Amniotic epithelial cell (primary cell): ENCODE data around the gene BLVRB.
A peak's percentile ranks its signal among the peaks of the same experiment; 100 is the strongest.

ENCODE experiments used
- DNase-seq: peaks from one replicate; pipeline ENCODE4 v3.0.0-alpha.2; 2010; ENCODE audit warnings: low read depth

BLVRB gene

DNA sequence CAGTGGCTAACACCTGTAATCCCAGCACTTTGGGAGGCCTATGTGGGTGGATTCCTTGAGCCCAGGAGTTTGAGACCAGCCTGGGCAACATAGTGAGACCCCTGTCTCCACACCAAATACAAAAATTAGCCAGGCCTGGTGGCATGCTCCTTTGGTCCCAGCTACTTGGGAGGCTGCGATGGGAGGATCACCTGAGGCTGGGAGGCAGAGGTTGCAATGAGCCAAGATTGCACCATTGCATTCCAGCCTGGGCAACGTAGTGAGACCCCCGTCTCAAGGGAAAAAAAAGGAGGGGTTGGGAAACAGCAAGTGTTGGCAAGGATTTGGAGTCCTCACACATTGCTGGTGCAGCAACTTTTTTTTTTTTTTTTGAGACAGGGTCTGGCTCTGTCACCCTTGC is 20.5 kb upstream of the BLVRB start:
- DNase-seq: no peak

GRCh38 chr19:40475878-40476644 is 10.5 kb upstream of the BLVRB start:
- DNase-seq: peak; percentile 12

GRCh38 chr19:40474737-40475136 is 9.2 kb upstream of the BLVRB start:
- DNase-seq: no peak

- no peak for DNase-seq
These were observed 7.0 kb upstream of the BLVRB start for GRCh38 chr19:40472516-40472915.

DNA sequence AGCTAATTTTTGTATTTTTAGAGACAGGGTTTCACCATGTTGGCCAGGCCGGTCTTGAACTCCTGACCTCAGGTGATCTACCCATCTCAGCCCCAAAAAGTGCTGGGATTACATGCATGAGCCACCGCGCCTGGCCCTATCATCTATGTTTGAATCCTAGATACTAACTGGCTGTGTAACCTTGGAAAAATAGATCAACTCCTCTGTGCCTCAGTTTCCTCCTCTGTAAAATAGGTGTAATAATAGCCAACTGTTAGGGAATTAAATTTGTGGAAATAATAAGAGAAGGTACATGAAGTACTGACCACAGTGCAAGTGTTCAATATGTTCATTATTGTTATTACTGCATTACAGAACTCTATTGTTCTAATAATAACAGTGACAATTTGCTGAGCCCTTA is 5.6 kb upstream of the BLVRB start:
- no peak for DNase-seq

GRCh38 chr19:40469011-40469410 is 3.5 kb upstream of the BLVRB start:
- no peak for DNase-seq

GRCh38 chr19:40466985-40467734 is 1.6 kb upstream of the BLVRB start, which contains the start of gene SPTBN4:
Gene SPTBN4, plus strand, starts transcription at chr19:40467001. Its CDS starts 5,621 bp downstream, at chr19:40472622.
- DNase-seq: no peak

GRCh38 chr19:40466219-40466984 is 857 bp upstream of the BLVRB start:
- no peak for DNase-seq

DNA sequence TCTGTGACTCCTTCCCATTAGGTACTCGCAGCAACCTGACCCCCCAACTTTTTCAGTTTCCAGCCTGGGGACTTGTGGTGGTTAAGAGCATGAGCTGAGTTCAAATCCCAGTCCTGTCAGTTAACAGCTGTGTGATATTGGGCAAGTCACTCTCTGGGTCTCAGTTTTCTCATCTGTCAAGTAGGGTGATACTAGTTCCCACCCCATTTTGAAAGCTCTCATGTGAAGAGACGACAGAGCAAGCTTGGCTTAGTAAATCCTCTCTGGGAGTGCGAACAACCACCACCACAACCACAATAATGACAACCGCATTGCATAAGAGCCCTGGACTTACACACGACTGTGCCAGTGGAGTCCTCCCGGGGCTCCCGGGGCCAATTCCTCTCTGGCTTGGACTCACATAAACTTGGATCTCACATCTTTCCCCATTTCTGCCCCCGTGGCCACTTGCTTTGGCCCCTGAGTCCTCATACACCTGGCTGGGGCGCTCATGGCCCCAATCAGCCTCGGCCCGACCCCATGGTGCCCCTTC is 454 bp downstream of the BLVRB start:
- peak; percentile 90 for DNase-seq

GRCh38 chr19:40464059-40465024 is 1.2 kb downstream of the BLVRB start:
- DNase-seq: peak; percentile 95

DNA sequence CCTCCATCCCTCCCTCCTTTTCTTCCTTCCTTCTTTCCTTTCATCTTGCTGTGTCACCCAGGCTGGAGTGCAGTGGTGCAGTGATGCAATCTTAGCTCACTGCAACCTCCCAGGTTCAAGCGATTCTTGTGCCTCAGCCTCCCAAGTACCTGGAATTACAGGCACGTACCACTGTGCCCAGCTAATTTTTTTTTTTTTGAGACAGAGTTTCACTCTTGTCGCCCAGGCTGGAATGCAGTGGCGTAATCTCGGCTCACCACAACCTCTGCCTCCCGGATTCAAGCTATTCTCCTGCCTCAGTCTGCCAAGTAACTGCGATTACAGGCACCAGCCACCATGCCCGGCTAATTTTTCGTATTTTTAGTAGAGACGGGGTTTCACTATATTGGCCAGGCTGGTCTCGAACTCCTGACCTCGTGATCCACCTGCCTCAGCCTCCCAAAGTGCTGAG is 1.9 kb downstream of the BLVRB start:
- peak; percentile 46 for DNase-seq

DNA sequence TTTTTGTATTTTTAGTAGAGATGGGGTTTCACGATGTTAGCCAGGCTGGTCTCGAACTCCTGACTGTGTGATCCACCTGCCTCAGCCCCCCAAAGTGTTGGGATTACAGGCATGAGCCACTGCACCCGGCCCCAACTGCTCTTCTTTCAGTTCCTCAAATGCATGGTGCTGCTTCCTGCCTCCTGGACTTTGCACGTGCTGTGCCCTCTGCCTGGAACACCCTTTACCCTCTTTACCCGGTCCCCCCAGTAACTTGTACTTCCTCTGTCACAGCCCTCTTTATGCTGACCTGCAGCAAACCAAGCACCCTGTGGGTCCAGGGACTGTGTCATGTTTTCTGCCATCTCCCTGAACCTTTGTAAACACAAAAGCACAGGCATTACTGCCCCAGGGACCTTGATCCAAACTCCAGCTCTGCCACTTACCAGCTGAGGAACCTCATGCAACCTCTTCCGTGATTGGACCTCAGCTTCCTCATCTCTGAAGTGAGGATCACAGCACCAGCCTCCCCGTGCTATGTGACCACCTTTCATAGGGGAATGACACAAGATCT is 3.8 kb downstream of the BLVRB start:
- DNase-seq: no peak

DNA sequence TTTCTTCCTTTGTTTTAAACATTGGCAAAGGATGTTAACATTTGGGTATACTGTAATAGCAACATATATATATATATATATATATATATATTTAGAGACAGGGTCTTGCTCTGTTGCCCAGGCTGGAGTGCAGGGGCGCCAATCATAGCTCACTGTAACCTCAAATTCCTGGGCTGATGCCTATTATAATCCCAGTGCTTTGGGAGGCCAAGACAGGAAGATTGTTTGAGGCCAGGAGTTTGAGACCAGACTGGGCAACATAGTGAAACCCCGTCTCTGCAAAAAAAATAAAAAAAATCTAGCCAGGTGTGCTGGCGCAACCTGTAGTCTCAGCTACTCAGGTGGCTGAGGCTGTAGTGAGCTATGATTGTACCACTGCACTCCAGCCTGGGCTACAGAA is 5.4 kb downstream of the BLVRB start:
- no peak for DNase-seq

- DNase-seq: no peak
These were observed 7.0 kb downstream of the BLVRB start for GRCh38 chr19:40458597-40458974.

DNA sequence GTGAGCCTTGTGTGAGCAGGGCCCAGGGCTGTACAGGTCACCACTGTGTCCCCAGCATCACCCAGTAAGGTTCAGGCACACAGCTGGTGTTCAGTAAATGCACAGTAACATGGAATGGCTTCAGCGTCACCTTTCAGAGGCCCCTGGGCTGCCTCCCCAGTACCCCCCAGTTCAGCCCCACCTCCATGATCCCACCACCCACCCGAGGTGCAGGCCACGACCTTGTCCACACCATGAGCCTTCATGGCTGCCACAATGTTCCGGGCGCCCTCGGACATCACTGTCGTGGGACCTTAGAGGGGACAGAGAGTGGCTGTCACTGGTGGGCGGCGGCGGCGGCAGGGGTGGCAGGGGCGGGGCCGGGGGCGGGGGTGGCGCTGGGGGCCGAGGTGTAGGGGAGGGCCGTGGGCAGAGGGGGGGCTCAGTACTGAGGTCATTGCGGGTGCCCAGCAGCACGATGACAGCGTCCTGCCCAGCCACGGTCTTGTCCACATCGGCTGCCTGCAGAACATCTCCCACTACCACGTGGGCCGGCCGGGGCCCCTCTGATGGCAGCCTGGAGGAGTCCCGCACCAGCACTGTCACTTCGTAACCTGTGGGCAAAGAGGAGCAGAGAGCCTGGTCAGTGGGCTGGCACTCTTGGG is 7.5 kb downstream of the BLVRB start:
- DNase-seq: no peak

GRCh38 chr19:40457048-40457447 is 8.5 kb downstream of the BLVRB start:
- DNase-seq: no peak

DNA sequence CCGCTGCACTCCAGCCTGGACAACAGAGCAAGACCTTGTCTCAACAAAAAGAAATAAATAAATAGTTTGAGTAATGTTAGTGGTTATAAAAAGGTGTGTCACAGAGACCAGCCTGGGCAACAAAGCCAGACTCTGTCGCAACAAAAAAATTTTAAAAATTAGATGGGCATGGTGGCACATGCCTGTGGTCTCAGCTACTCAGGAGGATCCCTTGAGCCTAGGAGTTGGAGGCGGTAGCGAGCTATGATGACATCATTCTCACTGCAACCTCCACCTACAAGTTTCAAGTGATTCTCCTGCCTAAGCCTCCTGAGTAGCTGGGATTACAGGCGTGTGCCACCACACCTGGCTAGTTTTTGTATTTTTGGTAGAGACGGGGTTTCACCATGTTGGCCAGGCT is 11.6 kb downstream of the BLVRB start:
- DNase-seq: peak; percentile 33

- no peak for DNase-seq
These were observed 12.3 kb downstream of the BLVRB start for GRCh38 chr19:40453151-40453735.

- DNase-seq: no peak
These were observed 13.5 kb downstream of the BLVRB start for GRCh38 chr19:40452016-40452415.

DNA sequence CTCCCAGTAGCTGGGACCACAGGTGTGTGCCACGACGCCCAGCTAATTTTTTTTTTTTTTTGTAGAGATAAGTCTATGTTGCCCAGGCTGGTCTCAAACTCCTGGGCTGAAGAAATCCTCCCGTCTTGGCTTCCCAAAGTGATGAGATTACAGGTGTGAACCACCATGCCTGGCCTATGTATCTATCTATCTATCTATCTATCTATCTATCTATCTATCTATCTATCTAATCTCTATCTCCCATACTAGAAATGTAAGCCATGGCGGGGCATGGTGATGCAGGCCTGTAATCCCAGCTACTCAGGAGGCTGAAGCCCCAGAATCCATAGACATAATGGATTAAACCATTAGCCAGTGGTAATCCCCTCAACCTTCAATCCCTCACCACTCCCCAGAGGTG is 14.9 kb downstream of the BLVRB start:
- DNase-seq: no peak
